IMR-90 (cell line): ENCODE data around the gene TNIP1.

Experiments used
- CEBPB ChIP-seq: IDR thresholded peaks from 2 replicates; pipeline ENCODE4 v1.6.1; 2012; ENCODE audit warnings: low read depth, low read length, improper control_type of control experiment
- CTCF ChIP-seq: conservative IDR thresholded peaks from 2 replicates; pipeline ENCODE4 v1.5.1; 2012; ENCODE audit warnings: mild to moderate bottlenecking, low read depth, low read length, improper control_type of control experiment
- FOS ChIP-seq: fragments of 150-350 bp; IDR thresholded peaks from 2 replicates; pipeline ENCODE4 v1.6.1; 2016; ENCODE audit warnings: low read depth, low read length
- MAFK ChIP-seq: IDR thresholded peaks from 2 replicates; pipeline ENCODE4 v1.6.1; 2012; ENCODE audit warnings: low read depth, low read length, improper control_type of control experiment
- POLR2A ChIP-seq: IDR thresholded peaks from 2 replicates; pipeline ENCODE4 v1.6.1; 2012; ENCODE audit warnings: mild to moderate bottlenecking, low read depth, low read length
- RAD21 ChIP-seq: IDR thresholded peaks from 2 replicates; pipeline ENCODE4 v1.6.1; 2012; ENCODE audit warnings: low read length, improper control_type of control experiment
- SMC3 ChIP-seq: fragments of 150-350 bp; IDR thresholded peaks from 2 replicates; pipeline ENCODE4 v1.6.1; 2016; ENCODE audit warnings: low read depth, mild to moderate bottlenecking, antibody characterized with exemption, low read length, moderate library complexity
- TF ChIP-seq, protein P1 (sequence below): fragments of 150-350 bp; IDR thresholded peaks from 2 replicates; pipeline ENCODE4 v1.6.1; 2017; ENCODE audit warnings: mild to moderate bottlenecking, antibody characterized with exemption, low read length, low read depth

DNA sequence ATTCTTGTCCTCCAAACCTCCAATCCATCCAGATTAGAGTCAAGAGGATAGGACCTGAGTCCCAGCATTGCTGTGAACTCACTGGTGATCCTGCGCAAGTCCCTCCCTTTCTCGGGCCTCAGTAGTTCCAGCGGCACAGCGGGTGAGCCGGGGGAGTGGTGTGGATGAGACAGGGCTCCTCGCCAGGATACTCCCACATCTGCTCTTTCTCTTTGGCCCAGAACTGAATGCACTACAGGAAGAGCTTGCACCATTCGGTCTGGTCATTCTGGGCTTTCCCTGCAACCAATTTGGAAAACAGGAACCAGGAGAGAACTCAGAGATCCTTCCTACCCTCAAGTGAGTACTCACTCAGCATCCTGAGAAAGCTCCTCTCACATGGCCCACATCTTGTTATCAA, 54.2 kb downstream of the TNIP1 start:
- TF ChIP-seq CTCF (no peak), POLR2A (no peak), SMC3 (no peak), MAFK (no peak), CEBPB (no peak), RAD21 (no peak), FOS (no peak)
- TF ChIP-seq, protein P1, sequence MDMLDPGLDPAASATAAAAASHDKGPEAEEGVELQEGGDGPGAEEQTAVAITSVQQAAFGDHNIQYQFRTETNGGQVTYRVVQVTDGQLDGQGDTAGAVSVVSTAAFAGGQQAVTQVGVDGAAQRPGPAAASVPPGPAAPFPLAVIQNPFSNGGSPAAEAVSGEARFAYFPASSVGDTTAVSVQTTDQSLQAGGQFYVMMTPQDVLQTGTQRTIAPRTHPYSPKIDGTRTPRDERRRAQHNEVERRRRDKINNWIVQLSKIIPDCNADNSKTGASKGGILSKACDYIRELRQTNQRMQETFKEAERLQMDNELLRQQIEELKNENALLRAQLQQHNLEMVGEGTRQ, result no peak
